Adipocyte (in vitro differentiated cells): ENCODE measurements around the gene GRIA4.
"Not testable (repeated sequence)": the region's sequence is repeated elsewhere in the genome, so short reads cannot be mapped to it uniquely, and the experiment has no call there.

ENCODE experiments used
- DNase-seq: peaks from one replicate; pipeline ENCODE4 v3.0.0-alpha.2; 2015; ENCODE audit warnings: low read depth
- H3K27me3 ChIP-seq: replicated peaks from 2 replicates; pipeline ENCODE4 v1.7.0; 2013; ENCODE audit warnings: mild to moderate bottlenecking, low read length, moderate library complexity; ENCODE audit not compliant: control insufficient read depth, insufficient read depth
- H3K36me3 ChIP-seq: 2 replicates; pipeline ENCODE4 v1.7.0; 2013; ENCODE audit warnings: low read length, mild to moderate bottlenecking, moderate library complexity; ENCODE audit not compliant: control insufficient read depth, insufficient read depth, severe bottlenecking
- H3K4me1 ChIP-seq: 2 replicates; pipeline ENCODE4 v1.7.0; 2013; ENCODE audit warnings: mild to moderate bottlenecking, low read length, moderate library complexity; ENCODE audit not compliant: control insufficient read depth, insufficient read depth
- H3K4me3 ChIP-seq: 2 replicates; pipeline ENCODE4 v1.7.0; 2013; ENCODE audit warnings: mild to moderate bottlenecking, low read length, moderate library complexity
- H3K9ac ChIP-seq: 2 replicates; pipeline ENCODE4 v1.7.0; 2013; ENCODE audit warnings: mild to moderate bottlenecking, low read length, moderate library complexity
- H3K9me3 ChIP-seq: 2 replicates; pipeline ENCODE4 v1.7.0; 2013; ENCODE audit warnings: mild to moderate bottlenecking, low read length, moderate library complexity; ENCODE audit not compliant: control insufficient read depth

Gene GRIA4

DNA sequence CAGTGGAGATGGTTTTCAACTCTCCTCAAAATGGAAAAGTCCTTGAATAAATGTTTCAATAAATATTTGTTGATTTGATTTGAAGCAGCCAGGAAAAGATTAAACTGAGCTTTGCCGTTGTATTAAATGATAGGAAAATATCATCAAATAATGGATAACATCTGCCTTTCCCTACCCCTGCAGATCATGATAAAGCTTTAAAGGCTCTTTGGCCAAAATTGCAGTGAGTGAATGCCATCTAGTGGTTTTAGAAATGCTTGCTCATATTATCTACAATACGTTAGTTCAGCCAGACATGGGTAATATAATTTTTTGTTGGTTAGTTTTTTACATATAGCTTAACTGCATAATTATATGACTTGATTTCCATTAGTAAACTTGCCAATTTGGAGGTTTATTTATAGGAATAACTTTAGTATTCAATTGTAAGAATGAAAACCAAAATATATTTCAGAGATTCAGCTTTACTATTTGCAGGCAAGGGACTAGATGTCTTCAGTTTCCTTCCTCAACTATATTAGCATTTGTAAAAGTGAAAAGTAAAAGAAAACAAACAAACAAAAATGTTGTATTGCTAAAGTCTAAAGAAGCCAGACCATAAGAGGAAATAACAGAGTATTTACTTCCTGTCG, 253.0 kb downstream of the GRIA4 start:
- peak; percentile 86 for DNase-seq
- H3K4me3 ChIP-seq: no peak overlapping the region
- H3K9me3 ChIP-seq: no peaks in the 10 kb centered on the region
- H3K36me3 ChIP-seq: no peaks in the 10 kb centered on the region
- no peak overlapping the region for H3K9ac ChIP-seq
- H3K4me1 ChIP-seq: peaks cover 5% of the 10 kb centered on the region
- no peaks in the 10 kb centered on the region for H3K27me3 ChIP-seq

DNA sequence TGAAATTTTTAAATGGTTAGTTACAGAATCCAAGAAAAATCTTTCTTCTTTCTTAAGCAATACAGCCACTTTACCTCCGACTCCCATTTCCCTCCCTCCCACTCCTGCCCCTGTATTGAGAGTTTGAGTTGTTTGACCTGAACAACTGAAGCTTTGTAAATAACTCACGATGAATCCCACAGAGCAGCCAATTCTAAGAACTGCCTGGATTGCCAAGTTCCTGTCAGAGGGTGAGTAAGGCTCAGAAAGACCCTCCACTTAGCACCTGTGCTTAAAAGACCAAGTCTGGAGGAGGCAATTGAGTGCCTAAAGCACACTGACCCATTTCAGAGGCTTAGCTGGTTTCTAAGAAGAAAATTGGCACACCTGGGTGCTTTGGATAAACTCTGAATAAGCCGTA, 253.7 kb downstream of the GRIA4 start:
- no peak overlapping the region for H3K4me3 ChIP-seq
- DNase-seq: no peak
- peaks cover 3% of the 10 kb centered on the region for H3K27me3 ChIP-seq

DNA sequence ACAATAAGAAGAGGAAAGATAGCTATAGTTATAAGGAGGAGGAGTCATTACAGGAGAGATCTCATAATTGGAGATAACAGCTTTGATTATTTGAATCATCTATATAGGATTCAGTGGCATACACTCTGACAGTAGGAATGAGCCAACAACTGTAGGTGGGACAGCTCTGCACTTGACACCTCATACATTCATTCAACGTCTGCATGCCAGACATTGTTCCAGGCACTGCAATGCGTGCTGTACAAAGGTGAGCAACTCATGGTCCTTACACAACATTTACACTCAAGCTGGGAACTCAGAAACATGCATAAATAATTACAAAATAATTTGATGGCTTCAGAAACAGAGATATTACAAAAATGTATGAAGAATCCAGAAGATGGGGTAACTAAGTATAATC, 257.9 kb downstream of the GRIA4 start:
- Histone ChIP-seq H3K4me1 (peaks cover 12% of the 10 kb centered on the region), H3K27me3 (peaks cover 9% of the 10 kb centered on the region), H3K9me3 (no peaks in the 10 kb centered on the region), H3K4me3 (no peak overlapping the region), H3K9ac (no peak overlapping the region), H3K36me3 (no peaks in the 10 kb centered on the region)
- DNase-seq: no peak

More for the DNA sequence above, 253.7 kb downstream of the GRIA4 start:
- Histone ChIP-seq H3K9ac (no peak overlapping the region), H3K4me1 (peaks cover 9% of the 10 kb centered on the region), H3K9me3 (no peaks in the 10 kb centered on the region), H3K36me3 (no peaks in the 10 kb centered on the region)

DNA sequence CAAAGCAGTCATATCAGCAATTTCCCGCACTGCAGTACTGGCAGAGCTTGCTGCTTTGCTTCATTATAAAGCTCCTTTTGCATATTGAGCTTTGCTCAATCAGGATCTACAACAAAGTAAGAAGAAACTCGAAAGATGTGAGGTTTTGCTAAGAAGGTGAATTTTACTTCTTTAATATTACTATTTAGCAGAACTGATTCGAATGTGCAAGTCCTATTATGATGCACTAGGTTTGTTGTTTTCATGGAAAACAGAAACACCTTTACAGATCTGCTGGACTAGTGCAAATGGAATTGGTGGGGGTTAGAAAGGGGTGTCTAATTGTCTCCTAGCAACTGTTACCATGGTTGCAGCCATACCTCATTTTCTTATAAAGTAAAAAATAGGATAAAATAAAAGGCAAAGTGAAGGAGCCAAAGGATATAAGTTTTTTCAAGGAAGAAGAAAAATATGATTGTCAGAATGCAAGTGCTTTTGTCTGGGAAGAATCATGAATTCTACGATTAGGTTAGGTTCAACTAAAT, 259.0 kb downstream of the GRIA4 start:
- no peak for DNase-seq
- H3K36me3 ChIP-seq: no peaks in the 10 kb centered on the region
- no peak overlapping the region for H3K4me3 ChIP-seq
- H3K4me1 ChIP-seq: peaks cover 12% of the 10 kb centered on the region
- no peak overlapping the region for H3K9ac ChIP-seq
- H3K9me3 ChIP-seq: no peaks in the 10 kb centered on the region
- peaks cover 9% of the 10 kb centered on the region for H3K27me3 ChIP-seq

DNA sequence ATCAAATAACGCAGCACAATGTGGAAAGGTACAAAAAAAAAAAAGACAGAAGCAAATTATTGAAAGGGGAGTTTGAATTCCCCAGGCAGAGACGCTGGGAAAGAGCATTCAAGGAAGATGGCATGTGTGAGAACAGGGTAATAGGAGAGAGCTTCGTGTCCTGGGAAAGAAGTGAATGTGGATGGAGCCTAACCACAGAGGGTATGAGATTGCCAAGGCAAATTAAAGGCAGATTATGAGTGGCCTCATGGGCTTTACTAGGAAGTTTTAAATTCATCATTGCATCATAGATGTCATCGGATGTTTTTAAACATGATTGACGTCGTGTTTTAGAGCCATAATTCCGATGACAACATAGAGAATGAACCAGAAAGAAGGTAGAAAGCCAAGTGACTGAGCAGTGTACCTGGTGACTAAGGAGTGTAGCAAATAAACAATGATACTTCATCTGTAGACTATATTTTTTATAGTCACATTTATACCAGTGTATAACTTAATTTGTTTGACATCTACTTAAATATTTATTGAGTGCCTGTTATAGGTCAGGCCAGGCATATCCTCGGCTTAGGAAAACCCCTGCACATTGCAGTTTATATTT, 260.7 kb downstream of the GRIA4 start:
- Histone ChIP-seq H3K9ac (no peak overlapping the region), H3K4me1 (peaks cover 12% of the 10 kb centered on the region), H3K36me3 (no peaks in the 10 kb centered on the region), H3K9me3 (peaks cover 4% of the 10 kb centered on the region), H3K4me3 (no peak overlapping the region), H3K27me3 (peaks cover 9% of the 10 kb centered on the region)
- DNase-seq: no peak

DNA sequence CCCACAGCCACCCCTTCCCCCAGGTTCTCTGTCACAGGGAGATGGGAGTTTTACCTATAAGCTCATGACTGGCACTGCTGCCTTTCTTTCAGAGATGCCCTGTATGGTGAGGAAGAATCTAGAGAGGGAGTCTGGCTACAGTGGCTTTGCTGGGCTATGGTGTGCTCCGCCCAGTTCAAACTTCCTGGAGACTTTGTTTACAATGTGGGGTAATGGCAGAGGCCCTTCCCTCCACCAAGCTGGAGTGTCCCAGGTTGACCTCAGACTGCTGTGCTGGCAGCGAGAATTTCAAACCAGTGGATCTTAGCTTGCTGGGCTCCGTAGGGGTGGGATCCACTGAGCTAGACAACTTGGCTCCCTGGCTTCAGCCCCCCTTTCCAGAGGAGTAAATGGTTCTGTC, 268.6 kb downstream of the GRIA4 start:
- Histone ChIP-seq H3K4me1 (no peaks in the 10 kb centered on the region), H3K4me3 (no peak overlapping the region), H3K36me3 (no peaks in the 10 kb centered on the region), H3K9me3 (peaks cover 4% of the 10 kb centered on the region), H3K27me3 (no peaks in the 10 kb centered on the region), H3K9ac (no peak overlapping the region)
- no peak for DNase-seq

DNA sequence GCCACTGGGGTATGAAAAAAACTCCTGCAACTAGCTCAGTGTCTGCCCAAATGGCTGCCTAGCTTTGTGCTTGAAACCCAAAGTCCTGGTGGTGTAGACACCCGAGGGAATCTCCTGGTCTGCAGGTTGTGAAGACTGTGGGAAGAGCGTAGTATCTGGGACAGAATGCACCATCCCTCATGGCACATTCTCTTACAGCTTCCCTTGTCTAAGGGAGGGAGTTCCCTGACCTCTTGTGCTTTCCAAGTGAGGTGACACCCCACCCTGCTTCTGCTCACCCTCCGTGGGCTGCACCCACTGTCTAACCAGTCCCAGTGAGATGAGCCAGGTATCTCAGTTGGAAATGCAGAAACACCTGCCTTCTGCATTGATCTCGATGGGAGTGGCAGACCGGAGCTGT, 269.1 kb downstream of the GRIA4 start:
- not testable (repeated sequence) for H3K27me3 ChIP-seq, H3K36me3 ChIP-seq, H3K4me3 ChIP-seq, DNase-seq, H3K4me1 ChIP-seq, H3K9me3 ChIP-seq, H3K9ac ChIP-seq

DNA sequence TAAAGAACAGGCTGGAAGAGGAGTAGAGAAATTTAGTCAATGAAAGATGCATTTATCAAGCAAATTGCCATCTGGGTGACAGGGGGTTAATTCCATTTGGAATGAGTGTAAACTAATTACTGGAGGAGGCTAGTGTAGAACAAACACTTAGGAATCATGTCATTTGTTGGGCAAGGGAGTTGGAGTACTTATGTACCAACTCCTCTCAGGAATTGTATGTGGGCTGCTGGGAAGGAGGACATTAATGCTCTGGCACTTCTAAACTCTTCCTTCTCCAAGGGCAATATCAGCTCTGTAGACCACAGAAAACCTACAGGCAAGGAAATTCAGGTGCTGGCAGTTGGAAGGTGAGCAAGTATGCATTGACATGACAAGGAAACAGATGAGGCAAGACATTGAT, 271.2 kb downstream of the GRIA4 start:
- DNase-seq: no peak
- H3K4me3 ChIP-seq: no peak overlapping the region
- no peaks in the 10 kb centered on the region for H3K36me3 ChIP-seq
- H3K4me1 ChIP-seq: no peaks in the 10 kb centered on the region
- H3K9me3 ChIP-seq: no peaks in the 10 kb centered on the region
- no peak overlapping the region for H3K9ac ChIP-seq
- H3K27me3 ChIP-seq: no peaks in the 10 kb centered on the region

DNA sequence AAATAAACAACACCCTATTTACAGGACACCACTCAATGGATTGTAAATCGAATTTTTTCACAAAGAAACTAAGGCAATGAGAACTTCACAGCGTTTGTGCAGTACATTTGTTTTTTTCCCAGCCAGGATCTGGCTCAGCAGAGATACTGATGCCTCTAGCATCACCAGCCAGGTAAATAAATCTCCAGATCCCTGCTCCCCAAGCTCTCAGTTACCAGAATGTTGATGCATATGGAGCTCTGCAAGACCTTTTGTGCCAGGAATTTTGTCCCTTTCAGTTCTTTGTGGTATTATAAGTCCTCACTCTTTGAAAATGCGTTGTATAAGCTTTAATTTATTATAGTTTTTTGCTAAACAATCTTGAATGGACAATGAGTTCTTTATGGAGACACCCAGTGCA, 274.6 kb downstream of the GRIA4 start:
- H3K27me3 ChIP-seq: no peaks in the 10 kb centered on the region
- no peak overlapping the region for H3K9ac ChIP-seq
- H3K4me3 ChIP-seq: no peak overlapping the region
- H3K4me1 ChIP-seq: no peaks in the 10 kb centered on the region
- no peaks in the 10 kb centered on the region for H3K36me3 ChIP-seq
- no peak for DNase-seq
- H3K9me3 ChIP-seq: no peaks in the 10 kb centered on the region

DNA sequence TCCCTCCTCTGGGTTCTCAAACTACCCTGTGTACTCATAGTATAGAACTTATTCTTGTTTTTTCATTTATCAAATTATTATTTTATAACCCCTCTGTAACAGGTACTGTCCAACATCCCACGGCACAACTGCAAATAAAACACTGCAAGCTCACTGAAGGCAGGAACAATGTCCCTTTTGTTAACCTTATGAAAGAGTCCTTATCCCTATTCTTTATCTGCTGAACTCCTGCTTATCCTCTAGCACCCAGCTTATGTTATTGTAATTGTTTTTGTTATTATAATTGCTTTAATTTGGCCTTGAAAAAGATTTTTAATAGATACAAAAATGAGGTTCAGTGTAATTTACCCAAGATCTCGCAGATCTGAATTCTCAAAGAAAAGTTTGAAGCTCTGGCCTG, 281.8 kb downstream of the GRIA4 start:
- Histone ChIP-seq H3K4me1 (no peaks in the 10 kb centered on the region), H3K27me3 (no peaks in the 10 kb centered on the region), H3K9ac (no peak overlapping the region), H3K9me3 (no peaks in the 10 kb centered on the region), H3K36me3 (no peaks in the 10 kb centered on the region), H3K4me3 (no peak overlapping the region)
- no peak for DNase-seq

DNA sequence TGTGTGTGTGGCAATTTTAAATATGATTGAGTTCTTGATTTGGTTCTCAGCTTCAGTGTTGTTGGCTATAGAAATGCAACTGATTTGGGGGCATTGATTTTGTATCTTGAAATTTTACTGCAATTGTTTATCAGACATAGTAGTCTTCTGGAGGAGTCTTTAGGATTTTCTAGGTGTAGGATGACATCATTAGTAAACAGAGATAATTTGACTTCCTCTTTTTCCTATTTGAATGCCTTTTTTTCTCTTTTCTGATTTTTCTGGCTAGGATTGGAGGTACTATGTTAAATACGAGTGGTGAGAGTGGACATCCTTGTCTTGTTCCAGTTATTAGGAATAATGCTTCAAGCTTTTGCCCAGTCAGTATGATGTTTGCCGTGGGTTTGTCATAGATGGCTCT, 287.3 kb downstream of the GRIA4 start:
- DNase-seq: no peak
- Histone ChIP-seq H3K9ac (no peak overlapping the region), H3K4me3 (no peak overlapping the region), H3K9me3 (peaks cover 6% of the 10 kb centered on the region), H3K36me3 (no peaks in the 10 kb centered on the region), H3K4me1 (no peaks in the 10 kb centered on the region), H3K27me3 (no peaks in the 10 kb centered on the region)

DNA sequence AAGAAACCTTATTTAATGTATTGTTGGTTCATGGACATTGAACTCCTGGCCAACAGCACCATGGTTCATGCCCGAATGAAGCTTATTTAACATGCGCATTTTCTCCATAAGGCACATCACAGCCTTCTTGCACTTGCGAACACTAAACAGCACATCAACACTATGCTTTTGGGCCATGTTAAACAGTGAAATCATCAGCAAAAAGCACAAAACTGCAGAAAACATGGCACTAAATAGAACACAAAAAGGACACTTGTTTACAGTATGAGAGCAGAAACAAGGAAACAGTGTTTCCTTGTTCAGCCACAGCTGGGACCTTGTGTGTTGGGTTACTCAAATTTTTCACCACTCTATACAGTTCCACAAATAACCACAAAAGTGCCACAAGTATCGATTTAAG, 289.9 kb downstream of the GRIA4 start:
- peaks cover 6% of the 10 kb centered on the region for H3K9me3 ChIP-seq
- H3K9ac ChIP-seq: no peak overlapping the region
- H3K36me3 ChIP-seq: no peaks in the 10 kb centered on the region
- no peak overlapping the region for H3K4me3 ChIP-seq
- no peaks in the 10 kb centered on the region for H3K27me3 ChIP-seq
- no peak for DNase-seq
- no peaks in the 10 kb centered on the region for H3K4me1 ChIP-seq
